ENCODE results near the gene SCARF1.

The SCARF1 gene

GRCh38 chr17:1648963-1649843 is 3.7 kb upstream of the SCARF1 start:
- DNase-seq (ENCODE audit: low read depth): peak; percentile 90

GRCh38 chr17:1648173-1648962 is 2.8 kb upstream of the SCARF1 start:
- DNase-seq (ENCODE audit: low read depth): no peak

GRCh38 chr17:1647802-1648171 is 2.3 kb upstream of the SCARF1 start:
- DNase-seq (ENCODE audit: low read depth): no peak

GRCh38 chr17:1646199-1646875 is 805 bp upstream of the SCARF1 start:
- DNase-seq (ENCODE audit: low read depth): no peak

- DNase-seq (ENCODE audit: low read depth): peak; percentile 41
These were observed 882 bp downstream of the SCARF1 start for GRCh38 chr17:1644493-1645206.

GRCh38 chr17:1643999-1644492 is 1.5 kb downstream of the SCARF1 start:
- DNase-seq (ENCODE audit: low read depth): peak; percentile 39

- no peak for DNase-seq (ENCODE audit: low read depth)
These were observed 2.1 kb downstream of the SCARF1 start for GRCh38 chr17:1643293-1643998.

- no peak for DNase-seq (ENCODE audit: low read depth)
These were observed 4.5 kb downstream of the SCARF1 start for GRCh38 chr17:1641065-1641403.

- DNase-seq (ENCODE audit: low read depth): no peak
These were observed 5.0 kb downstream of the SCARF1 start for GRCh38 chr17:1640329-1641064.

GRCh38 chr17:1639549-1640180 is 5.9 kb downstream of the SCARF1 start:
- DNase-seq (ENCODE audit: low read depth): no peak

- DNase-seq (ENCODE audit: low read depth): no peak
These were observed 6.8 kb downstream of the SCARF1 start for GRCh38 chr17:1638624-1639300.

GRCh38 chr17:1638171-1638590 is 7.4 kb downstream of the SCARF1 start:
- DNase-seq (ENCODE audit: low read depth): no peak

- no peak for DNase-seq (ENCODE audit: low read depth)
These were observed 8.7 kb downstream of the SCARF1 start for GRCh38 chr17:1636732-1637285.

- peak; percentile 66 for DNase-seq (ENCODE audit: low read depth)
These were observed 9.7 kb downstream of the SCARF1 start for GRCh38 chr17:1635675-1636465.

GRCh38 chr17:1634841-1635650 is 10.5 kb downstream of the SCARF1 start:
- DNase-seq (ENCODE audit: low read depth): no peak

GRCh38 chr17:1630662-1631061 is 14.9 kb downstream of the SCARF1 start:
- no peak for DNase-seq (ENCODE audit: low read depth)
